PFSK-1 (cell line): ENCODE measurements around the gene APOL6.

Experiments
- FOXP2 ChIP-seq: optimal IDR thresholded peaks from 2 replicates; pipeline ENCODE3; 2011; ENCODE audit warnings: borderline replicate concordance, control low read depth, inconsistent platforms; ENCODE audit not compliant: insufficient read depth; ENCODE audit errors: extremely low read length, extremely low read depth
- POLR2AphosphoS5 ChIP-seq: IDR thresholded peaks from 2 replicates; pipeline ENCODE4 v1.6.1; 2012; ENCODE audit warnings: low read depth, mild to moderate bottlenecking, control low read depth, low read length, moderate library complexity
- SIN3A ChIP-seq: IDR thresholded peaks from 2 replicates; pipeline ENCODE4 v1.6.1; 2012; ENCODE audit warnings: mild to moderate bottlenecking, low read length, moderate library complexity, borderline replicate concordance; ENCODE audit not compliant: insufficient read depth
- TAF1 ChIP-seq: IDR thresholded peaks from 2 replicates; pipeline ENCODE4 v1.6.1; 2012; ENCODE audit warnings: low read length, control low read depth, borderline replicate concordance; ENCODE audit not compliant: insufficient read depth
- TF ChIP-seq, protein P1 (sequence below), 2 experiments: IDR thresholded peaks; 2 replicates each; pipeline versions ENCODE4 v1.6.1 to v1.8.0; 2011 to 2012; ENCODE audit warnings: low read depth in 2 of 2, low read length in 2 of 2, control low read depth in 1 of 2, inconsistent platforms in 1 of 2, mild to moderate bottlenecking in 1 of 2, moderate library complexity in 1 of 2; ENCODE audit not compliant: insufficient read depth in 1 of 2

APOL6 gene

DNA sequence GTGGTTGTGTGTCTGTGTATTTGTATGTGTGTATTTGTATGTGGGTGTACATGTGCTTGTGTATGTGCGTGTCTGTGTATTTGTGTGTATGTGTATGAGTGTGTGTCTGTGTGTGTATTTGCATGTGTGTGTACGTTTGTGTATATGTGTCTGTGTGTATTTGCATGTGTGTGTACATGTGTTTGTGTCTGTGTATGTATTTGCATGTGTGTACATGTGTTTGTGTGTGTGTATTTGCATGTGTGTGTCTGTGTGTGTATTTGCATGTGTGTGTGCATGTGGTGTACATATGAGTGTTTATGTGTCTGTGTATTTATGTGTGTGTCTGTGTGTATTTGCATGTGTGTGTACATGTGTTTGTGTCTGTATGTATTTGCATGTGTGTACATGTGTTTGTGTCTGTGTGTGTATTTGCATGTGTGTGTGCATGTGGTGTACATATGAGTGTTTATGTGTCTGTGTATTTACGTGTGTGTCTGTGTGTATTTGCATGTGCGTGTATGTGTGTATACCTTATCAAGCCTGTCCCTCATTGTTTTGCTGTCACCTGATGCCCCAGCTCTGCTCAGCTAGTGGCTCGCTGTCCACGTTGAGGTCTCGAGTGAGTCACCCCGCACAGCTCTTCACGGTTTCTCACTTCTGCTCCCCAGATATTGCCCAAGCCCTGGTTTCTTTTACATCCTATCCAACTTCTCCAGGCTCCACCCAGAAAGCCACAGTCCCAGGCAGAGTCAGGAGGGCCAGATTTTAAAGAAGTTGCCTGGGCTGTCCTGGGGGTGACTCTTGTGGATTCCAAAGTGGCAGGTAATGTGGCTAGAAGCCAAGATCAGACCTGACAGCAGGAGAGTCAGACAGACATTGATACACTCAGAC, 46.3 kb upstream of the APOL6 start:
- no peak for TF ChIP-seq SIN3A
- no peak for TF ChIP-seq TAF1
- TF ChIP-seq POLR2AphosphoS5: no peak
- no peak for TF ChIP-seq FOXP2
- TF ChIP-seq, protein P1, sequence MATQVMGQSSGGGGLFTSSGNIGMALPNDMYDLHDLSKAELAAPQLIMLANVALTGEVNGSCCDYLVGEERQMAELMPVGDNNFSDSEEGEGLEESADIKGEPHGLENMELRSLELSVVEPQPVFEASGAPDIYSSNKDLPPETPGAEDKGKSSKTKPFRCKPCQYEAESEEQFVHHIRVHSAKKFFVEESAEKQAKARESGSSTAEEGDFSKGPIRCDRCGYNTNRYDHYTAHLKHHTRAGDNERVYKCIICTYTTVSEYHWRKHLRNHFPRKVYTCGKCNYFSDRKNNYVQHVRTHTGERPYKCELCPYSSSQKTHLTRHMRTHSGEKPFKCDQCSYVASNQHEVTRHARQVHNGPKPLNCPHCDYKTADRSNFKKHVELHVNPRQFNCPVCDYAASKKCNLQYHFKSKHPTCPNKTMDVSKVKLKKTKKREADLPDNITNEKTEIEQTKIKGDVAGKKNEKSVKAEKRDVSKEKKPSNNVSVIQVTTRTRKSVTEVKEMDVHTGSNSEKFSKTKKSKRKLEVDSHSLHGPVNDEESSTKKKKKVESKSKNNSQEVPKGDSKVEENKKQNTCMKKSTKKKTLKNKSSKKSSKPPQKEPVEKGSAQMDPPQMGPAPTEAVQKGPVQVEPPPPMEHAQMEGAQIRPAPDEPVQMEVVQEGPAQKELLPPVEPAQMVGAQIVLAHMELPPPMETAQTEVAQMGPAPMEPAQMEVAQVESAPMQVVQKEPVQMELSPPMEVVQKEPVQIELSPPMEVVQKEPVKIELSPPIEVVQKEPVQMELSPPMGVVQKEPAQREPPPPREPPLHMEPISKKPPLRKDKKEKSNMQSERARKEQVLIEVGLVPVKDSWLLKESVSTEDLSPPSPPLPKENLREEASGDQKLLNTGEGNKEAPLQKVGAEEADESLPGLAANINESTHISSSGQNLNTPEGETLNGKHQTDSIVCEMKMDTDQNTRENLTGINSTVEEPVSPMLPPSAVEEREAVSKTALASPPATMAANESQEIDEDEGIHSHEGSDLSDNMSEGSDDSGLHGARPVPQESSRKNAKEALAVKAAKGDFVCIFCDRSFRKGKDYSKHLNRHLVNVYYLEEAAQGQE (IDR thresholded peaks at IDR 0.05; ENCODE audit: insufficient read depth in 1 of 2, low read depth in 2 of 2, low read length in 2 of 2): no peak

DNA sequence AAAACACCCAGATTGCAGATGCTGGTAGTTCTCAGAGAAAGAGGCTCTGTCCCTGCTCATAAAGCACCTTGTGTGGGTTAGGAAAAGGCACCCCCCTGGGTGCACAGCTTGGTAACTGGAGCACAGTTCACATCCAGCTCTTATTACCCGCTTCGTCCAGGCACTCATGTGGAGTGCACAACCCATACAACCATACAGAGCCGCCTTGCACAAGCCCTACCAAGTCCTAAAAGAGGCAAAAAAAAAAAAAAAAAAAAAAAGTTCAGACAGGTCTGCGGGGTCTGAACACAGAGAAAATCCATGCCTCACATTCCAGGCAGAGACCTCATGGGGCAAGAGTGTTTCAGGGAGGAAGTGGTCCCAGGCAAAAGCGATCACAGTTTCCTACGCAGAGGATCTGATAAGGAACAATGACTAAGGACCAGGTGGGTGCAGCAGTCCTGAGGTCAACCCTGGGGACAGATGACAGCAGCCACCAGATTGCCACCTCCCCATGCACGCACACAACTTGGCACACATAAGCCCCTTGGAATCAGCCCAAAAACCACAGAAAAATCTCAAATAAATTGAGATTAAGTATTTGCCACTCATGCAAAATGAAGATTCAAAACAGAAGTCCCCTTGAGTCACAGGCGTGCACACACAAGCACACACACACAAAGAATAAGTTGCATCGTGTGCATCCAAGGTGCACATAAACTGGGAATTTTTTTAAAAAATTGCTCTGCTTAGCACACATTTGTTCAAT, 43.5 kb upstream of the APOL6 start:
- TF ChIP-seq FOXP2: no peak

DNA sequence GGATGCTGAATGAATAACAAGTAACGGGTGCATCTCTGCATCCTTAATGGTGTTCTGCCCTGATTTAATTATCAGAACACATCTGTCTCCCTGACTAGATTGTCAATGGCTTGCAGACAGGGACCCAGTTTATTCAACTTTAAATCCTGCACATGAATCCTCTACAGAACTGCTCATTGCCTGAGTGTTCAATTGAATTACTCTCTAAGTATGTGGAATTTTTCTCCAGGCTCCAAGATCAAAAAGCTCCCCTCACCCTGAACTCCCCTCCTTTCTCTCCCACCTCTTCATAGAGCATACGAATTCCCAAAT, 42.9 kb upstream of the APOL6 start:
- TF ChIP-seq FOXP2 (no peak), POLR2AphosphoS5 (no peak), SIN3A (no peak), TAF1 (no peak)
- TF ChIP-seq, protein P1 (IDR thresholded peaks at IDR 0.05; ENCODE audit: insufficient read depth in 1 of 2, low read depth in 2 of 2, low read length in 2 of 2): no peak

DNA sequence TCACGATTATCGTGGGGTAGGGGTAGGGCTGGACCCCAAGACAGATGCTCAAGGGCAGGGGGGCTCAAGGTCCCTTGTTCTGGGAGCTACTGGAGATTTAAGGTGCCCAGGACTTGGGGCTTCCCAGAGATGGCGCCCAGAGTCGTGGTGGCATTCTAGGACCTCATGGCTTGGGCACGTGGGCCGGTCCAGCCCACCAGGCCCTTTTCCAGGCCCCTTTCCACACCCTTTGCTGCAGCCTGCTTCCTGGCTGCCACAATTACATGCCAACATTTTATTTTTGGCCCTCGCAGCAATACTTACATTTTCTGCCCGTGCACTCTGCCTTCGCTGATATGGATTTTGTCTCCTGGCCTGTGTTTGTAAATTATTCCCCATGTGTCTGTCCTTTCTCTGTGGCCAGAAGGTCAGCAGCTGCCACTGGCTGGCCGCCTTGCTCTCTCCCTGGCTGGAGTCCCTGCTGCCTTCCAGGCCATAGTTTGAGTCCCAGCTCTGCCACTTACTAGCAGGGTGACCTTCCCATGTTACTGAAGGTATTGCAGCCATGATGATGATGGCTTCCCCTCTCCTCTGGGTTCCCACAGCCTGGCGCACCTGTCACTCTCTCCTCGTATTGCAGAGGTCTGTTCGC, 42.3 kb upstream of the APOL6 start:
- TF ChIP-seq FOXP2 (no peak), TAF1 (no peak), POLR2AphosphoS5 (no peak), SIN3A (no peak)
- TF ChIP-seq, protein P1 (IDR thresholded peaks at IDR 0.05; ENCODE audit: insufficient read depth in 1 of 2, low read depth in 2 of 2, low read length in 2 of 2): no peak

DNA sequence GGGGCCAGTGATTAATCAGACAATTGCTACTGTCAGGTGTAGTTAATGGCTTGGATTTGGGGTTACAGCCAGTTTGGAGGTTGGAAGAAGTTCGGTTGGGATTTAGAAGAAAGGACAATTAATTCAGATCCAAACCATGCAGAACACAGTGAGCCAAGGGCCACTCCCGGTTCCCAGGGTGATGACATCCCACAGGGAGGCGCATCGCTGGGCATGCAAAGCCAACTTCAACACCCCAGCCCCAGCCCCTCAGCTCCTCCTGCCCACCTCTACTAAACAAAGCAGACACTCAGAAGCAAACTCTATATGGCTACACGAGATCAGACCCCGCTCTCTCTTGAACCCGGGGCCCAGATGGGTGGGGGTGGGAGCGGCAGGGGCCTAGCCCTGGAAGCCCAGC, 41.3 kb upstream of the APOL6 start:
- TF ChIP-seq, protein P1 (IDR thresholded peaks at IDR 0.05; ENCODE audit: insufficient read depth in 1 of 2, low read depth in 2 of 2, low read length in 2 of 2): no peak
- no peak for TF ChIP-seq POLR2AphosphoS5
- no peak for TF ChIP-seq FOXP2
- TF ChIP-seq TAF1: no peak
- TF ChIP-seq SIN3A: no peak
